HCT116 (cell line): Measurements from ENCODE around the gene TSPO. TPM values are rescaled to one million over a fixed set of nuclear protein-coding genes. Genes with fewer than 3 reads are reported as not detected.

ENCODE experiments used
- ATAC-seq: fragments of 200-7000 bp; cut with Tn5 transposase; 2 replicates; pipeline ENCODE4 v1.9.1; 2020; ENCODE audit warnings: mild to moderate bottlenecking, moderate library complexity
- BruUV-seq: library from RNA; stranded (reverse); fragments of 400-500 nt; replicated peaks from 2 replicates; lab custom pipeline; 2021; lab: Mats Ljungman, UMichigan
- CTCF ChIA-PET: fragments of 300-600 bp; sonication (Branson Sonifier 250); formaldehyde crosslinking; loops from one replicate; lab custom pipeline; 2021; ENCODE audit warnings: antibody characterized with exemption; lab: Charles Lee
- POLR2A ChIA-PET: fragments of 300-600, 350-600 bp; sonication (Branson Sonifier 250); formaldehyde crosslinking; loops from one replicate; lab custom pipeline; 2021; ENCODE audit warnings: antibody characterized with exemption; lab: Charles Lee
- RAD21 ChIA-PET, 2 experiments: fragments of 300-600 bp; sonication (Branson Sonifier 250); formaldehyde crosslinking; loops; one replicate each; lab custom pipeline; 2023; ENCODE audit warnings: low total read pairs in 2 of 2; ENCODE audit not compliant: uncharacterized antibody in 2 of 2, unreplicated experiment in 2 of 2, low non-redundant PET in 1 of 2; lab: Charles Lee
- DNase-seq: peaks from one replicate; pipeline ENCODE4 v3.0.0-alpha.2; 2010; ENCODE audit warnings: low read depth, low spot score
- H2AFZ ChIP-seq: fragments of 200-600 bp; shearing (Covaris generic), sonication (generic); 2 replicates; pipeline ENCODE4 v1.6.1; 2017; ENCODE audit warnings: low read depth, mixed run types, mixed read lengths, antibody characterized with exemption, low read length; ENCODE audit not compliant: poor library complexity, severe bottlenecking
- H3K27ac ChIP-seq: 2 replicates; pipeline ENCODE4 v1.5.1; 2012; ENCODE audit warnings: low read depth, low read length
- H3K27me3 ChIP-seq: fragments of 200-600 bp; sonication (generic); 2 replicates; pipeline ENCODE4 v1.6.1; 2016; ENCODE audit warnings: mixed run types, low read length, mixed read lengths; ENCODE audit not compliant: insufficient read depth
- H3K36me3 ChIP-seq, 2 experiments: fragments of 200-500 bp in 1 of 2; fragments of 200-600 bp in 1 of 2; sonication (Bioruptor generic) in 1 of 2; sonication (generic) in 1 of 2; 2 replicates each; pipeline versions ENCODE4 v1.5.1 to v1.6.1; 2014 to 2016; ENCODE audit warnings: low read length in 2 of 2, inconsistent platforms in 1 of 2, mixed read lengths in 1 of 2, mixed run types in 1 of 2; ENCODE audit not compliant: insufficient read depth in 2 of 2, control insufficient read depth in 1 of 2
- H3K4me1 ChIP-seq, 2 experiments: fragments of 200-600 bp in 1 of 2; sonication (generic) in 1 of 2; 2 replicates each; pipeline versions ENCODE4 v1.5.1 to v1.6.1; 2012 to 2017; ENCODE audit warnings: low read length in 2 of 2, inconsistent platforms in 1 of 2, mild to moderate bottlenecking in 1 of 2, mixed read lengths in 1 of 2, mixed run types in 1 of 2, moderate library complexity in 1 of 2; ENCODE audit not compliant: insufficient read depth in 2 of 2, control insufficient read depth in 1 of 2
- H3K4me2 ChIP-seq: fragments of 200-600 bp; sonication (generic); 2 replicates; pipeline ENCODE4 v1.6.1; 2017; ENCODE audit warnings: mixed run types, low read length, mixed read lengths
- H3K4me3 ChIP-seq, 2 experiments: fragments of 200-600 bp in 1 of 2; sonication (generic) in 1 of 2; replicated peaks in 1 of 2; 2 replicates each; pipeline ENCODE4 v1.5.1; 2011 to 2016; ENCODE audit warnings: low read length in 2 of 2, control low read depth in 1 of 2, low read depth in 1 of 2, mild to moderate bottlenecking in 1 of 2, mixed read lengths in 1 of 2, mixed run types in 1 of 2
- H3K79me2 ChIP-seq: fragments of 200-600 bp; sonication (generic); 2 replicates; pipeline ENCODE4 v1.6.1; 2017; ENCODE audit warnings: mild to moderate bottlenecking, mixed run types, low read length, moderate library complexity, mixed read lengths; ENCODE audit not compliant: insufficient read depth
- H3K9ac ChIP-seq: fragments of 200-600 bp; sonication (generic); 2 replicates; pipeline ENCODE4 v1.6.1; 2016; ENCODE audit warnings: low read length, mixed read lengths
- H3K9me2 ChIP-seq: fragments of 200-600 bp; sonication (generic), shearing (Covaris generic); 2 replicates; pipeline ENCODE4 v1.6.1; 2017; ENCODE audit warnings: mixed run types, mild to moderate bottlenecking, moderate library complexity; ENCODE audit not compliant: insufficient read depth
- H3K9me3 ChIP-seq, 2 experiments: fragments of 200-500 bp in 1 of 2; fragments of 200-600 bp in 1 of 2; sonication (Bioruptor generic) in 1 of 2; sonication (generic) in 1 of 2; 2 replicates each; pipeline ENCODE4 v1.6.1; 2014 to 2017; ENCODE audit warnings: low read length in 2 of 2, mixed read lengths in 2 of 2, inconsistent platforms in 1 of 2, low read depth in 1 of 2, mild to moderate bottlenecking in 1 of 2, mixed run types in 1 of 2, moderate library complexity in 1 of 2; ENCODE audit not compliant: control insufficient read depth in 1 of 2, insufficient read depth in 1 of 2
- H4K20me1 ChIP-seq: fragments of 200-600 bp; sonication (generic), shearing (Covaris generic); 2 replicates; pipeline ENCODE4 v1.6.1; 2017; ENCODE audit warnings: mixed run types, mild to moderate bottlenecking, moderate library complexity; ENCODE audit not compliant: insufficient read depth
- ATF3 ChIP-seq: IDR thresholded peaks from 2 replicates; pipeline ENCODE4 v1.6.1; 2012
- CEBPB ChIP-seq: IDR thresholded peaks from 2 replicates; pipeline ENCODE4 v1.6.1; 2012; ENCODE audit warnings: low read depth
- CTCF ChIP-seq, 3 experiments: fragments of 200-600 bp in 1 of 3; sonication (generic) in 1 of 3; IDR thresholded peaks in 2 of 3; conservative IDR thresholded peaks in 1 of 3; 2 replicates each; pipeline ENCODE4 v1.5.1; 2012 to 2017; ENCODE audit warnings: low read depth in 2 of 3, low read length in 2 of 3, antibody characterized with exemption in 1 of 3, borderline replicate concordance in 1 of 3, control low read depth in 1 of 3, mild to moderate bottlenecking in 1 of 3, mixed read lengths in 1 of 3, mixed run types in 1 of 3, moderate library complexity in 1 of 3; ENCODE audit not compliant: insufficient read depth in 1 of 3
- EZH2 ChIP-seq: fragments of 200-600 bp; sonication (generic); IDR thresholded peaks from 2 replicates; pipeline ENCODE4 v1.6.1; 2017; ENCODE audit warnings: antibody characterized with exemption, mixed run types
- EZH2phosphoT487 ChIP-seq: fragments of 200-600 bp; IDR thresholded peaks from 2 replicates; pipeline ENCODE4 v1.6.1; 2018; ENCODE audit warnings: antibody characterized with exemption, borderline replicate concordance
- FOSL1 ChIP-seq: IDR thresholded peaks from 2 replicates; pipeline ENCODE4 v1.6.1; 2012; ENCODE audit warnings: low read depth
- JUND ChIP-seq: IDR thresholded peaks from 2 replicates; pipeline ENCODE4 v1.6.1; 2012
- POLR2A ChIP-seq: IDR thresholded peaks from 2 replicates; pipeline ENCODE4 v1.7.0; 2011; ENCODE audit warnings: borderline replicate concordance; ENCODE audit not compliant: insufficient read depth, insufficient read length; ENCODE audit errors: extremely low read depth
- POLR2AphosphoS5 ChIP-seq: IDR thresholded peaks from 2 replicates; pipeline ENCODE4 v1.6.1; 2011; ENCODE audit warnings: mild to moderate bottlenecking, low read depth, low read length, moderate library complexity
- RAD21 ChIP-seq: IDR thresholded peaks from 2 replicates; pipeline ENCODE4 v1.6.1; 2012; ENCODE audit warnings: low read depth, mild to moderate bottlenecking
- SIN3A ChIP-seq: IDR thresholded peaks from 2 replicates; pipeline ENCODE4 v1.6.1; 2012; ENCODE audit warnings: low read depth
- SP1 ChIP-seq: IDR thresholded peaks from 2 replicates; pipeline ENCODE4 v1.6.1; 2012; ENCODE audit warnings: low read depth
- TCF7L2 ChIP-seq: IDR thresholded peaks from 2 replicates; pipeline ENCODE4 v1.7.0; 2011; ENCODE audit warnings: borderline replicate concordance, inconsistent platforms; ENCODE audit not compliant: insufficient read depth, insufficient read length; ENCODE audit errors: extremely low read depth
- YY1 ChIP-seq: IDR thresholded peaks from 2 replicates; pipeline ENCODE4 v1.6.1; 2011; ENCODE audit warnings: low read length, low read depth, moderate library complexity, mild to moderate bottlenecking; ENCODE audit not compliant: insufficient replicate concordance; ENCODE audit errors: extremely low read depth
- ZFX ChIP-seq: fragments of 450-650 bp; IDR thresholded peaks from 2 replicates; pipeline ENCODE4 v1.6.1; 2017
- ZNF274 ChIP-seq: fragments of 200-500 bp; sonication (Bioruptor generic); IDR thresholded peaks from 2 replicates; pipeline ENCODE4 v1.6.1; 2014; ENCODE audit warnings: mild to moderate bottlenecking, low read depth, low read length, inconsistent platforms
- intact Hi-C: fragments of 100-400 bp; cut with micrococcal nuclease; formaldehyde crosslinking; loops from 2 replicates; pipeline ENCODE4 v1.10.0; 2022
- total RNA-seq: library from RNA; stranded (reverse); gene quantifications from one replicate; pipeline ENCODE4 v1.2.1, GENCODE V29; 2021; ENCODE audit not compliant: unreplicated experiment
- TF ChIP-seq, protein P1 (sequence below): IDR thresholded peaks from 2 replicates; pipeline ENCODE4 v1.6.1; 2012; ENCODE audit warnings: low read depth
- TF ChIP-seq, protein P2 (sequence below): IDR thresholded peaks from 2 replicates; pipeline ENCODE4 v1.6.1; 2012

The TSPO gene
- total RNA-seq, 1 experiment from 2014 or later, result 192 TPM

- no peaks in the 10 kb centered on the region for H3K27me3 ChIP-seq
- no peaks in the 10 kb centered on the region for H3K79me2 ChIP-seq
- H2AFZ ChIP-seq, result no peak overlapping the region
- ChIA-PET RAD21 (no interaction called here), CTCF (interaction anchor here (0.7 to 1.5 kb wide), 2 partner anchors 19 to 432 kb away, joined by 3 to 6 read pairs; no protein-coding TSS in a partner anchor)
- no peaks in the 10 kb centered on the region for H3K36me3 ChIP-seq
- no peaks in the 10 kb centered on the region for H3K9me3 ChIP-seq
- ATAC-seq (no peak), DNase-seq (no peak)
- peaks cover 4 to 12% of the 10 kb centered on the region in 2 experiments; a peak in 3 of 4 replicates for H3K4me1 ChIP-seq
- H3K4me3 ChIP-seq, result no peak overlapping the region
- no TSS peak for BruUV-seq
- intact Hi-C loops, result no loop called here
- no peaks in the 10 kb centered on the region for H4K20me1 ChIP-seq
- no peak overlapping the region for H3K27ac ChIP-seq
- no peak overlapping the region for H3K9ac ChIP-seq
- TF ChIP-seq ZNF274 (no peak), SP1 (no peak), JUND (no peak), CTCF (IDR thresholded peaks at IDR 0.05 in 2 of 3, conservative IDR thresholded peaks at IDR 0.05 in 1 of 3; ENCODE audit: borderline replicate concordance in 1 of 3, insufficient read depth in 1 of 3, low read depth in 2 of 3, low read length in 2 of 3) (no peak), POLR2AphosphoS5 (no peak), TCF7L2 (no peak), POLR2A (no peak), EZH2 (no peak), CEBPB (no peak), ATF3 (no peak), YY1 (no peak), ZFX (no peak), SIN3A (no peak), EZH2phosphoT487 (no peak), FOSL1 (no peak), RAD21 (no peak)
- TF ChIP-seq, protein P1, sequence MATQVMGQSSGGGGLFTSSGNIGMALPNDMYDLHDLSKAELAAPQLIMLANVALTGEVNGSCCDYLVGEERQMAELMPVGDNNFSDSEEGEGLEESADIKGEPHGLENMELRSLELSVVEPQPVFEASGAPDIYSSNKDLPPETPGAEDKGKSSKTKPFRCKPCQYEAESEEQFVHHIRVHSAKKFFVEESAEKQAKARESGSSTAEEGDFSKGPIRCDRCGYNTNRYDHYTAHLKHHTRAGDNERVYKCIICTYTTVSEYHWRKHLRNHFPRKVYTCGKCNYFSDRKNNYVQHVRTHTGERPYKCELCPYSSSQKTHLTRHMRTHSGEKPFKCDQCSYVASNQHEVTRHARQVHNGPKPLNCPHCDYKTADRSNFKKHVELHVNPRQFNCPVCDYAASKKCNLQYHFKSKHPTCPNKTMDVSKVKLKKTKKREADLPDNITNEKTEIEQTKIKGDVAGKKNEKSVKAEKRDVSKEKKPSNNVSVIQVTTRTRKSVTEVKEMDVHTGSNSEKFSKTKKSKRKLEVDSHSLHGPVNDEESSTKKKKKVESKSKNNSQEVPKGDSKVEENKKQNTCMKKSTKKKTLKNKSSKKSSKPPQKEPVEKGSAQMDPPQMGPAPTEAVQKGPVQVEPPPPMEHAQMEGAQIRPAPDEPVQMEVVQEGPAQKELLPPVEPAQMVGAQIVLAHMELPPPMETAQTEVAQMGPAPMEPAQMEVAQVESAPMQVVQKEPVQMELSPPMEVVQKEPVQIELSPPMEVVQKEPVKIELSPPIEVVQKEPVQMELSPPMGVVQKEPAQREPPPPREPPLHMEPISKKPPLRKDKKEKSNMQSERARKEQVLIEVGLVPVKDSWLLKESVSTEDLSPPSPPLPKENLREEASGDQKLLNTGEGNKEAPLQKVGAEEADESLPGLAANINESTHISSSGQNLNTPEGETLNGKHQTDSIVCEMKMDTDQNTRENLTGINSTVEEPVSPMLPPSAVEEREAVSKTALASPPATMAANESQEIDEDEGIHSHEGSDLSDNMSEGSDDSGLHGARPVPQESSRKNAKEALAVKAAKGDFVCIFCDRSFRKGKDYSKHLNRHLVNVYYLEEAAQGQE, result no peak
- TF ChIP-seq, protein P2, sequence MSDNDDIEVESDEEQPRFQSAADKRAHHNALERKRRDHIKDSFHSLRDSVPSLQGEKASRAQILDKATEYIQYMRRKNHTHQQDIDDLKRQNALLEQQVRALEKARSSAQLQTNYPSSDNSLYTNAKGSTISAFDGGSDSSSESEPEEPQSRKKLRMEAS, result no peak
- TF ChIP-seq, all 23 proteins: peak for 0
- no peaks in the 10 kb centered on the region for H3K9me2 ChIP-seq
- POLR2A ChIA-PET, result interaction anchor here (0.6 kb wide), 1 partner anchor 563 kb away, joined by 3 read pairs; the partner anchor contains the start of gene CYB5R3
- no peak overlapping the region for H3K4me2 ChIP-seq
Measured at GRCh38 chr22:43212434-43212952, 61.1 kb downstream of the TSPO start.
